Left ventricle myocardium inferior (tissue), 1 donor: ENCODE measurements around the gene MYOD1. TPM values are rescaled to one million over a fixed set of nuclear protein-coding genes. Genes with fewer than 3 reads are reported as not detected.

Source experiments
- DNase-seq: peaks from one replicate; pipeline ENCODE4 v3.0.0-alpha.2; 2020
- H3K27ac ChIP-seq: fragments of 200-600 bp; replicated peaks from 2 replicates; pipeline ENCODE4 v1.8.0; 2021
- H3K27me3 ChIP-seq: fragments of 200-600 bp; 2 replicates; pipeline ENCODE4 v1.8.0; 2021; ENCODE audit warnings: low read depth
- H3K36me3 ChIP-seq: fragments of 200-600 bp; 2 replicates; pipeline ENCODE4 v1.8.0; 2021
- H3K4me1 ChIP-seq: fragments of 200-600 bp; 2 replicates; pipeline ENCODE4 v1.8.0; 2021
- H3K4me3 ChIP-seq: fragments of 200-600 bp; 2 replicates; pipeline ENCODE4 v1.8.0; 2021; ENCODE audit warnings: mild to moderate bottlenecking, moderate library complexity
- H3K9me3 ChIP-seq: fragments of 200-600 bp; replicated peaks from 2 replicates; pipeline ENCODE4 v1.8.0; 2021
- intact Hi-C: fragments of 100-400 bp; cut with micrococcal nuclease; formaldehyde crosslinking; loops from one replicate; pipeline ENCODE4 v1.11.0; 2022
- total RNA-seq: library from RNA; stranded (reverse); fragmentation: NEBNext Ultra II Directional; extraction: Animal tissue kit (Norgen Biotek cat#: 25700); gene quantifications from one replicate; pipeline ENCODE4 v1.2.1, GENCODE V29; 2021
- TF ChIP-seq, protein P1 (sequence below): fragments of 200-600 bp; IDR thresholded peaks from 2 replicates; pipeline ENCODE4 v1.8.0; 2021; ENCODE audit warnings: antibody characterized with exemption, mild to moderate bottlenecking, borderline replicate concordance
- donor health status: DM: no; HTN: yes; CAD: no; lungs with severe emphysema.

Gene MYOD1
- total RNA-seq, 1 donor from 2014 or later, result not detected

DNA sequence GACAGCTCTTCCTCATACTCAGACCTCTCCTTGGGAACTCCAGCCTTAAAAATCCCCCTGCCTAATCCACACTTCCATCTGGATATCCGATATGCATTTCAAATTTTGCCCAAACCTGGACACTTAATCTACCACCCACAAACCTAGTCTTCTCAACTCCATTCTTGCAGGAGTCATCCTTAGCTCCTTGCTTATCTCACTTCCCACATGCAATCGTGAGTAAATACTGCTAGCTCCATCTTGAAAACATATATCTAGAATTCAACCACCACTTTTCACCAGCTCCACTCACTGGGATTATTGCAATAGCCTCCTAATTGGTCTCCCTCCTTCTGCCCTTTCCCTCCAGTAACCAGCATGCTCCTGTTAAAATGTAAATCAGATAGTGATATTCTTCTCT lies 2.6 kb upstream of the MYOD1 start:
- Histone ChIP-seq H3K4me1 (peaks cover 43% of the 10 kb centered on the region), H3K36me3 (no peaks in the 10 kb centered on the region), H3K4me3 (no peak overlapping the region), H3K9me3 (no peaks in the 10 kb centered on the region), H3K27me3 (peaks cover 78% of the 10 kb centered on the region), H3K27ac (no peak overlapping the region)
- TF ChIP-seq, protein P1, sequence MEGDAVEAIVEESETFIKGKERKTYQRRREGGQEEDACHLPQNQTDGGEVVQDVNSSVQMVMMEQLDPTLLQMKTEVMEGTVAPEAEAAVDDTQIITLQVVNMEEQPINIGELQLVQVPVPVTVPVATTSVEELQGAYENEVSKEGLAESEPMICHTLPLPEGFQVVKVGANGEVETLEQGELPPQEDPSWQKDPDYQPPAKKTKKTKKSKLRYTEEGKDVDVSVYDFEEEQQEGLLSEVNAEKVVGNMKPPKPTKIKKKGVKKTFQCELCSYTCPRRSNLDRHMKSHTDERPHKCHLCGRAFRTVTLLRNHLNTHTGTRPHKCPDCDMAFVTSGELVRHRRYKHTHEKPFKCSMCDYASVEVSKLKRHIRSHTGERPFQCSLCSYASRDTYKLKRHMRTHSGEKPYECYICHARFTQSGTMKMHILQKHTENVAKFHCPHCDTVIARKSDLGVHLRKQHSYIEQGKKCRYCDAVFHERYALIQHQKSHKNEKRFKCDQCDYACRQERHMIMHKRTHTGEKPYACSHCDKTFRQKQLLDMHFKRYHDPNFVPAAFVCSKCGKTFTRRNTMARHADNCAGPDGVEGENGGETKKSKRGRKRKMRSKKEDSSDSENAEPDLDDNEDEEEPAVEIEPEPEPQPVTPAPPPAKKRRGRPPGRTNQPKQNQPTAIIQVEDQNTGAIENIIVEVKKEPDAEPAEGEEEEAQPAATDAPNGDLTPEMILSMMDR, result no peak
- intact Hi-C loops, result no loop called here
- DNase-seq, result no peak

DNA sequence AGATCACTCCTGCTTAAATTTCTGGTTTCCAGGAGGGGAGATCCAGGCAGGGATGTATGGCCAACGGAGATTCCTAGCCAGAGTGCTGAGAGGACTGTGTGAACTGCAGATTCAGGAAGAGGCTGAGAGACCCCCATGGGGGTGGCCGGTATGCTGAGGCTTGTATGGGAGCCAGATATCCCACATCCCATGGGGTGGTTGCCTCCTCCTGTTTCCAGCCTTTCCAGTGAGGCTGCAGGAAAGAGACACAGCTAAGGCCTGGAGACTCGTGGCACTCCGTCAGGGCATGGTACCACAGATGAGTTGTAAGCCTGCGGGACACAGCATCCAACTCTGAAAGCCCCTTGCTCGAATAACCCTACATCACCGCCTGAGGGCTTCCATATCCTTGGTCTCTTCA lies 1.4 kb upstream of the MYOD1 start:
- no peaks in the 10 kb centered on the region for H3K36me3 ChIP-seq
- H3K27ac ChIP-seq, result no peak overlapping the region
- intact Hi-C loops, result no loop called here
- no peaks in the 10 kb centered on the region for H3K9me3 ChIP-seq
- TF ChIP-seq, protein P1, result no peak
- H3K4me3 ChIP-seq, result no peak overlapping the region
- no peak for DNase-seq
- peaks cover 47% of the 10 kb centered on the region for H3K4me1 ChIP-seq
- H3K27me3 ChIP-seq, result peaks cover 90% of the 10 kb centered on the region

DNA sequence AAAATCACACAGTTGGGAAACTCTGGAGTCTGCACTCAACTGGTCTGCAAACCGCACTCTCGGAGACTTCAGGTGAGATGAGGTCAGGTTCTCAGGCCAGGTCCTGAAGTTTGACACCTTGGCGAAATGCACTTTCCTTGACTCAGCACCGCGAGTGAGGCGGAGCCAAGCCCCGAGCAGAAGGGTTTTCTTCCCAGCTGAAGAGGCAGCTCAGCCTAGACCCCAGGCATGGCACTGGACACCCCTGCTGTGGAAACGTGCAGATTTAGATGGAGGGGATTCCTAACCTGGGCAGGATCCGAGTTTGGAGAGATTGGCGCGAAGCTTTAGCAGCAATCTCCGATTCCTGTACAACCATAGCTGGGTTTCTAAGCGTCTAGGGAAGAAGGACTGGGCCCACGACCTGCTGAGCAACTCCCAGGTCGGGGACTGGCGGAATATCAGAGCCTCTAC lies 835 bp upstream of the MYOD1 start:
- H3K36me3 ChIP-seq, result no peaks in the 10 kb centered on the region
- DNase-seq, result no peak
- no peak overlapping the region for H3K4me3 ChIP-seq
- H3K9me3 ChIP-seq, result no peaks in the 10 kb centered on the region
- peaks cover 47% of the 10 kb centered on the region for H3K4me1 ChIP-seq
- H3K27ac ChIP-seq, result no peak overlapping the region
- TF ChIP-seq, protein P1, result no peak
- H3K27me3 ChIP-seq, result peaks cover 94% of the 10 kb centered on the region
- intact Hi-C loops, result no loop called here

DNA sequence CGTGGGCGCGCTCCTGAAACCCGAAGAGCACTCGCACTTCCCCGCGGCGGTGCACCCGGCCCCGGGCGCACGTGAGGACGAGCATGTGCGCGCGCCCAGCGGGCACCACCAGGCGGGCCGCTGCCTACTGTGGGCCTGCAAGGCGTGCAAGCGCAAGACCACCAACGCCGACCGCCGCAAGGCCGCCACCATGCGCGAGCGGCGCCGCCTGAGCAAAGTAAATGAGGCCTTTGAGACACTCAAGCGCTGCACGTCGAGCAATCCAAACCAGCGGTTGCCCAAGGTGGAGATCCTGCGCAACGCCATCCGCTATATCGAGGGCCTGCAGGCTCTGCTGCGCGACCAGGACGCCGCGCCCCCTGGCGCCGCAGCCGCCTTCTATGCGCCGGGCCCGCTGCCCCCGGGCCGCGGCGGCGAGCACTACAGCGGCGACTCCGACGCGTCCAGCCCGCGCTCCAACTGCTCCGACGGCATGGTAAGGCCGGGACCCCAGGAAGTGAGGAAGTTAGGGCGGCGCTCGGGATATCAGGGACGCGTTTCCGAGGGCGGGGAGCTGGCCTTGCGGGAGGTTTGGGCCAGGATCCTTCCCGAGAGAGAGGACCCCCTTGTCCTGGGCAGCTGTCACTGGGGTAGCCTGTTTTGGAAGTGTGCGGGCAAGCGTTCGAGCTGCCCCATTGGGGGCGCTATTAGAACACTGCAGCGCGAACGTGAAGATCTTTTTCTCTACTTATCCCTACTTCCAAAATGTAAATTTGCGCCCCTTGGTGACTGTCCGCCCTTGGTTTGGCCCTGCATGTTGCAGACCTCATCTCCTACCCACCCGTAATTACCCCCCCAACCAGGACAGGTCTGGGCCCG lies 796 bp downstream of the MYOD1 start:
- no peaks in the 10 kb centered on the region for H3K36me3 ChIP-seq
- H3K9me3 ChIP-seq, result no peaks in the 10 kb centered on the region
- peaks cover 95% of the 10 kb centered on the region for H3K27me3 ChIP-seq
- TF ChIP-seq, protein P1, result peak; percentile 49
- peak overlapping the region; percentile 48 for H3K4me3 ChIP-seq
- intact Hi-C loops, result no loop called here
- H3K4me1 ChIP-seq, result peaks cover 34% of the 10 kb centered on the region
- no peak overlapping the region for H3K27ac ChIP-seq
- no peak for DNase-seq

DNA sequence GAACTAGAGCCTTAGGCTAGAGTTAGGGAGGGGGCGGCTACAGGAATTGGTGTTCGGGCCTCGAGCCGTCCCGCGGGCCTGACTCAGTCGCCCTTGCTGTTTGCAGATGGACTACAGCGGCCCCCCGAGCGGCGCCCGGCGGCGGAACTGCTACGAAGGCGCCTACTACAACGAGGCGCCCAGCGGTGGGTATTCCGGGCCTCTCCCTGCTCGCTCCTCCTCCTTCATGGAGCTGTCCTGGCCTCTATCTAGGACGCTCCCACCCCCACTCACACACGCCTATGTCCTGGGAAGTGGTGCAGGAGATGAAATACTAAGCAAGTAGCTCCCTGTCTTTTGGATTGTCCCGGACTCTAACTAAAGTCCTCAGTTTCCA lies 1.4 kb downstream of the MYOD1 start:
- Histone ChIP-seq H3K27ac (no peak overlapping the region), H3K27me3 (peaks cover 98% of the 10 kb centered on the region), H3K9me3 (no peaks in the 10 kb centered on the region), H3K4me3 (peak overlapping the region; percentile 48), H3K36me3 (no peaks in the 10 kb centered on the region), H3K4me1 (peaks cover 33% of the 10 kb centered on the region)
- DNase-seq, result no peak
- TF ChIP-seq, protein P1, result no peak
- intact Hi-C loops, result no loop called here
